Cardiac muscle cell (in vitro differentiated cells and primary cell): ENCODE measurements around the gene UROC1. TPM values are rescaled to one million over a fixed set of nuclear protein-coding genes. Genes with fewer than 3 reads are reported as not detected.

ENCODE experiments used
- DNase-seq, 2 donors: peaks; one replicate each; pipeline versions ENCODE4 v3.0.0 to v3.0.0-alpha.2; 2010 to 2017; ENCODE audit warnings: low read depth in 1 of 2, low spot score in 1 of 2
- H3K27ac ChIP-seq: fragments of 200-600 bp; sonication (generic); 2 replicates; pipeline ENCODE4 v1.5.1; 2016
- H3K27me3 ChIP-seq: fragments of 200-600 bp; sonication (generic); 2 replicates; pipeline ENCODE4 v1.6.0; 2016; ENCODE audit warnings: control low read depth
- H3K36me3 ChIP-seq: fragments of 200-600 bp; sonication (generic); 2 replicates; pipeline ENCODE4 v1.5.1; 2016; ENCODE audit warnings: control low read depth
- H3K4me1 ChIP-seq: fragments of 200-600 bp; sonication (generic); 2 replicates; pipeline ENCODE4 v1.8.1; 2017; ENCODE audit warnings: low read depth, mild to moderate bottlenecking, mixed run types
- H3K4me3 ChIP-seq: fragments of 200-600 bp; sonication (generic); 2 replicates; pipeline ENCODE4 v1.5.1; 2016; ENCODE audit warnings: mild to moderate bottlenecking
- H3K9me3 ChIP-seq: fragments of 200-600 bp; sonication (generic); 2 replicates; pipeline ENCODE4 v1.5.1; 2017; ENCODE audit warnings: low read depth, mild to moderate bottlenecking, control low read depth
- polyA plus RNA-seq: library from polyadenylated mRNA; unstranded; fragments of >200 nt; fragmentation: Nextera tagmentation; extraction: Ambion mirVana; gene quantifications from 2 replicates; pipeline ENCODE4 v1.2.1, GENCODE V29; 2016
- total RNA-seq: library from RNA; depleted of rRNA; stranded (reverse); fragments of >200 nt; gene quantifications from 2 replicates; pipeline ENCODE4 v1.2.3, GENCODE V29; 2016
- TF ChIP-seq, protein P1 (sequence below): IDR thresholded peaks from 2 replicates; pipeline ENCODE4 v1.5.1; 2012; ENCODE audit warnings: low read depth, mild to moderate bottlenecking, low read length

UROC1 gene
- total and polyA plus RNA-seq, 2 experiments from 2014 or later = not detected

DNA sequence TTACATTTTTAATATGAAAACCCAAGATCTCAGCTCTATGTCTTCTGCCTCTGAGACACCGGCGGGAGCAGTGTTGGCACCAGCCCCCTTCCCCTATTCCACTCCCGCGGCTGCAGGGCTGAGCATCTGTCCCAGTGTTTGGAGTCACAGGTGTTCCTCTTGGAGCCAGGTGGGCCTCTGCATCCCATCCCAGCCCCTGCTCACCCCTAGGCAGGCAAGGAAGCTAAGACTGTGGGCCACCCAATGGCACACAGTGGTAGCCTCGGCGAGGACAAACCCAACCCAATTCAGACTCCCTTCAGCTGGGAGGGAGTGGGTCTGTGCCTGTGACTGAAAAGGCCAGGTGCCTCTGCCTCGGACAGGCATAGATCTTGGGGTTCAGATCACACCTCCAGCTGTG lies 9.4 kb upstream of the UROC1 start:
- DNase-seq = no peak
- Histone ChIP-seq H3K27me3 (peaks cover 32% of the 10 kb centered on the region), H3K27ac (no peak overlapping the region), H3K4me1 (no peaks in the 10 kb centered on the region), H3K4me3 (no peak overlapping the region), H3K36me3 (no peaks in the 10 kb centered on the region), H3K9me3 (no peaks in the 10 kb centered on the region)
- TF ChIP-seq, protein P1, sequence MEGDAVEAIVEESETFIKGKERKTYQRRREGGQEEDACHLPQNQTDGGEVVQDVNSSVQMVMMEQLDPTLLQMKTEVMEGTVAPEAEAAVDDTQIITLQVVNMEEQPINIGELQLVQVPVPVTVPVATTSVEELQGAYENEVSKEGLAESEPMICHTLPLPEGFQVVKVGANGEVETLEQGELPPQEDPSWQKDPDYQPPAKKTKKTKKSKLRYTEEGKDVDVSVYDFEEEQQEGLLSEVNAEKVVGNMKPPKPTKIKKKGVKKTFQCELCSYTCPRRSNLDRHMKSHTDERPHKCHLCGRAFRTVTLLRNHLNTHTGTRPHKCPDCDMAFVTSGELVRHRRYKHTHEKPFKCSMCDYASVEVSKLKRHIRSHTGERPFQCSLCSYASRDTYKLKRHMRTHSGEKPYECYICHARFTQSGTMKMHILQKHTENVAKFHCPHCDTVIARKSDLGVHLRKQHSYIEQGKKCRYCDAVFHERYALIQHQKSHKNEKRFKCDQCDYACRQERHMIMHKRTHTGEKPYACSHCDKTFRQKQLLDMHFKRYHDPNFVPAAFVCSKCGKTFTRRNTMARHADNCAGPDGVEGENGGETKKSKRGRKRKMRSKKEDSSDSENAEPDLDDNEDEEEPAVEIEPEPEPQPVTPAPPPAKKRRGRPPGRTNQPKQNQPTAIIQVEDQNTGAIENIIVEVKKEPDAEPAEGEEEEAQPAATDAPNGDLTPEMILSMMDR = no peak

DNA sequence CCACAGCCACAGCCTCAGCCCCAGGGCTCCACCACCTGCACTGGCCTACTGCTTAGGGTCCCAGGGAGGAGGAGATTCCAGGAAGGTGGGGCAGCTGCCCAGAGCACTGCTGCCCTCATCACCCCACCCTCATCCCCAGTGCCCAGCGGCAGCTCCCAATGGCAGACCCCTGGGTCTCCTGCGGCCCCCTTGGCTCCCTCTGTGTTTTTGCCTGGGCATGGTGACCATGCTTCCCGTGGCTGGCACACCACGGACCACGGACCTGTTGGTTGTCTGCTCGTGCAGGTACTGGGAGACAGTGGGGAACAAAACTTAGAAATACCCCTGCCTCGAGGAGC lies 9.1 kb upstream of the UROC1 start:
- DNase-seq = no peak
- TF ChIP-seq, protein P1 = no peak

DNA sequence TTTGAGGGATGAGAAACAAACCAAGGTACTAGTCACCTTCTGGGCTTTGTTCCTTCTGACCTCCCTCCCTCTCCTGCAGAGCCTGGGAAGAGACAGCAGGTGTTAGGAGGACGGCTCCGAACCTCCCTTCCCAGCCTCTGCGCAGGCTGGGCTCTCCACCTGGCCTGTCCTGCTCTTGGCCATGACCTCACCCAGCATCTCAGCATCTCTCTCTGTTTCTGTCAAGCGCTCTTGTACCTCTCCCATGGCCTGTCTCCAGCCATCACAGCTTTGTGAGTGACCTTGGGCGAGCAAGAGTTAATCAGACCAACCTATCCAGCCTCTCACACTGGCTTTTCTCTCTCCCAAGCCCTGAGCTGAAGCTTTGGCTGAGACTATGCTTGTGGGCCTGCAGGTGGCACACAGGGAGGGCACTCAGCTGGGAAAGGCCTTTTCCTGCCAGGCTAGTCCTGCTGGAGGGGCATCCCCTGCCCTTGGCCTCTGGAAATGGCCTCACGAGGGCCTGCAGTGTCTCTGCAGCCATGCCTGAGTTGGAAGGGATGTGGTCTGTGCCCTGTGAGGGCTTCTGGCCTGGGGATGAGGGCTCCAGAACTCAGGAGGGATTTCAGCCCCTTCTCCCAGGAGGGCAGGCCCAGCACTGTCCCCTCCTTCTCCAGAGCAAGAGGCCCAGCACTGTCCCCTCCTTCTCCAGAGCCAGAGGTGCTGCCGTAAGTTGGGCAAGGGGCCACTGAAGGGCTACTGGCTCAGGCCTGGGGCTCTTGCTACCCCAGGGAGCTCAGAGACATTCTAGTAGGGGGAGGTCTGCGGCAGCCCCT lies 8.5 kb upstream of the UROC1 start:
- no peak overlapping the region for H3K4me3 ChIP-seq
- no peak for DNase-seq
- no peaks in the 10 kb centered on the region for H3K36me3 ChIP-seq
- H3K27ac ChIP-seq = no peak overlapping the region
- no peaks in the 10 kb centered on the region for H3K9me3 ChIP-seq
- H3K27me3 ChIP-seq = peaks cover 32% of the 10 kb centered on the region
- TF ChIP-seq, protein P1 = no peak
- H3K4me1 ChIP-seq = no peaks in the 10 kb centered on the region

More for the DNA sequence above, 9.1 kb upstream of the UROC1 start:
- Histone ChIP-seq H3K4me3 (no peak overlapping the region), H3K4me1 (no peaks in the 10 kb centered on the region), H3K27ac (no peak overlapping the region), H3K27me3 (peaks cover 32% of the 10 kb centered on the region), H3K9me3 (no peaks in the 10 kb centered on the region), H3K36me3 (no peaks in the 10 kb centered on the region)

DNA sequence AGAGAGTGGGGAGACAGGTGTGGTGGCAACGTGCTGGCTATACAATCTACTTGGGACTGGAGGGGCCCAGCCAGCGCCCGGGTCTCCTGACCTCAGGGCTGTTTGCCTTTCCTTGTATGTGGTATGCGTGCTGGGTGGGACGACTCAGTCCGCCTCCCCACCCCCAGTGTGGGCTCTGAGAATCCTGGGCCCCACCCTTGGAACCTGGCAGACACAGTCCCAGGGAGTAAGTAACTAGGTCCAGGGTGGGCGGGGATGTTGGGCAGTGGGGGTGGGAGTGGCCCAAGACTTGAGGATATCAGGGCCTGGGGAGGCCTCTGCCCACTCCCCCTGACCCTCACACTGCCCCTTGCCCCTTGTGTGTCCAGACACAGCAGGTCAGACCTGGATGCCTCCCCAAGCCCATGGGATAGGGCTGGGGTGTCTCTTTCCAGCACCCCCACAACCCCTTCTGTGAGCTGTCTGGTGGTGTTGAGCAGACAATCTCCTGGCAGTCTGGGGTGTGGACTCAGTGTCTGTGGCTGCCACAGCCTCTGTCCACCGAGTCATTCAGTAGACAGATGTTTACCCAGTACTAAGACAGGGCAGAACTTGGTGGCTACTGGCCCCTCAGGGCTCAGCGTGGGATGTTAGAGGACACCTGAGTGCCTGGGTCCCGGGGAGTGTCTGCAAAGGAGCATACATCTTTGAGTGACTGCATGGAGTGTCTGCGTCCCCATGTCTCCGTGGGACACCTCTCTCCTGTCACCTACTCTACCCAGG lies 7.7 kb upstream of the UROC1 start:
- H3K36me3 ChIP-seq = no peaks in the 10 kb centered on the region
- no peaks in the 10 kb centered on the region for H3K4me1 ChIP-seq
- DNase-seq = no peak
- H3K27me3 ChIP-seq = peaks cover 32% of the 10 kb centered on the region
- TF ChIP-seq, protein P1 = no peak
- H3K9me3 ChIP-seq = no peaks in the 10 kb centered on the region
- H3K27ac ChIP-seq = no peak overlapping the region
- no peak overlapping the region for H3K4me3 ChIP-seq

DNA sequence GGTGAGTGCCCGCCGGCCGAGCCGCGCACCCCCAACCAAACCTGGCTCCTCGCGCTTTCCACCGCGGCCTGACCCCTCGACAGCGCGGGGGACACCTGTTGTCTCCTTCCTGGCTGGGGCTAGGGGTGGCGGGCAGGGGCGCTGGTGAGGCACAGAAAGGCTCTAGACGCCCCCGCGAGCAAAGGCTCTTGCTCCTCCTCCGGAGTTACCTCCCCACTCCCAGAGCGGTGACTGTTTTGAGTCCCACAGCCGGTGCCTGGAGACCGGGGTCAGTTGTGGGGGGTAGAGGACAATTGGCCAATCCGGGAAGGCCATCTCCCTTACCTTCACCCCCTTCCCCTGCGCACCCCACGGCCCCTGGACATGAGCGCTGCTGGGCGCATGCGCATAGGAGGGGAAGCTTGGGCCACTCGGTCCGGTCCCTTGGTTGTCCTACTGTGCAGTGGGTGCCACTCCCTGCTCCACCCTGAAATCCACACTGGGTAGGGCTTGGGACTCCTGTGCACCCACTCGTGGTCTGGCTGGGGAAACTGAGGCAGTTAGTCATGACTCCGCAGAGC lies 6.9 kb upstream of the UROC1 start:
- no peaks in the 10 kb centered on the region for H3K9me3 ChIP-seq
- no peaks in the 10 kb centered on the region for H3K36me3 ChIP-seq
- peaks cover 32% of the 10 kb centered on the region for H3K27me3 ChIP-seq
- TF ChIP-seq, protein P1 = no peak
- no peak overlapping the region for H3K27ac ChIP-seq
- no peaks in the 10 kb centered on the region for H3K4me1 ChIP-seq
- peak overlapping the region; percentile 39 for H3K4me3 ChIP-seq
- no peak for DNase-seq
